Endothelial cell of umbilical vein (primary cell): ENCODE results near the gene SNIP1.

ENCODE experiments used
- EZH2 ChIP-seq: IDR thresholded peaks from 2 replicates; pipeline ENCODE4 v1.6.1; 2012; ENCODE audit warnings: borderline replicate concordance, low read depth, mild to moderate bottlenecking, moderate library complexity, low read length, inconsistent platforms; ENCODE audit not compliant: severe bottlenecking
- POLR2A ChIP-seq: IDR thresholded peaks from 2 replicates; pipeline ENCODE4 v1.6.1; 2012; ENCODE audit warnings: low read depth, mild to moderate bottlenecking, control low read depth, low read length

DNA sequence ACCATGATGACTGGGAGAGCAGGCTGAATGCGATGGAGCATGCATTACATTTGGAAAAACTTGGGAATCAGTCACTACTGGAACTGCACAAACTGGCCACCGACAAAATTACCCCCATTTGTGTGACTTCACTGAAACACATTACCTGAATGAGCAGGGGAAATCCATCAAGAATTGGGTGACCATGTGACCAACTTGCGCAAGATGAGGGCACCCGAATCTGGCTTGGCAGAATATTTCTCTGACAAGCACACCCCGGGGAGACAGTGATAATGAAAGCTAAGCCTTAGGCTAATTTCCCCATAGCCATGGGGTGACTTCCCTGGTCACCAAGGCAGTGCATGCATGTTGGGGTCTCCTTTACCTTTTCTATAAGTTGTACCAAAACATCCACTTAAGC is 9.1 kb downstream of the SNIP1 start:
- TF ChIP-seq EZH2 (no peak), POLR2A (no peak)
